NCI-H1694 treated with DMSO at 0.1 percent for 48 hours (cell line): Measurements from ENCODE around the gene TSPAN2.
"Not testable (repeated sequence)": the region's sequence is repeated elsewhere in the genome, so short reads cannot be mapped to it uniquely, and the experiment has no call there.

ENCODE experiments used
- DNase-seq: peaks from one replicate; lab custom pipeline; 2025; lab: John Stamatoyannopoulos, UW

The TSPAN2 gene

DNA sequence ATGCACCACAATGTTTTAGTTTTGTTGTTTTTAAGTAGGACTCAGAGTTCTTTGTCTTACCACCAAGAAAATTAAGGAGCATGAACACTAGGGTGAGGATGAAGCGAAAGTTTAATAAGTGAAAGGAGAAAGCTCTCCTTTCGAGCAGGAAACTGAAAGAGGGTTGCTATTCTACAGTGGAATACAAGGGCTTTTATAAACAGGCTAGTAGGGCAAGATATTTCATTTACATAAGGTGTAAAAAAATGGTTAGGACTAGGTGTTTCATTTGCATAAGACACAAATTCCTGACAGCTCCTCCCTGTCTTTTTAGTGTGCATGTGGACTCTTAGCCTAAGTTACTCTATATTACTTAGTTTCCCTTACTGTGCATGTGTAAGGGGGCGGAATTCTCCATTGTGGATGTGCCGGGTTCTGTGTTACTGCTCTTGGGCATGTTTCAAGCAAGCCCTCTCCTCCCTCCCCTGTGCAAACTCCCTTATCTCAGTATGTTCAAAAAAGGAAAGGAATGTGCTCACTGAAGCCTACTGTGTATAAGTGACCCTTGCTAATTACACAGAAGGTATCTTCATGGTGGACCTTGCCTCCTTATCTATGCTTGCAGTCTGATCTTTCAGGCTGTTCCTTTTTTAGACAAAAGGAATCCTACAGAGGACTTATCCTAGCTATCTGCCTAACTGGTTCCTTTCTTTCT, 52.3 kb downstream of the TSPAN2 start:
- DNase-seq, result no peak

GRCh38 chr1:115035652-115036051, 53.7 kb downstream of the TSPAN2 start:
- no peak for DNase-seq

GRCh38 chr1:115031595-115031994, 57.7 kb downstream of the TSPAN2 start:
- DNase-seq, result no peak

DNA sequence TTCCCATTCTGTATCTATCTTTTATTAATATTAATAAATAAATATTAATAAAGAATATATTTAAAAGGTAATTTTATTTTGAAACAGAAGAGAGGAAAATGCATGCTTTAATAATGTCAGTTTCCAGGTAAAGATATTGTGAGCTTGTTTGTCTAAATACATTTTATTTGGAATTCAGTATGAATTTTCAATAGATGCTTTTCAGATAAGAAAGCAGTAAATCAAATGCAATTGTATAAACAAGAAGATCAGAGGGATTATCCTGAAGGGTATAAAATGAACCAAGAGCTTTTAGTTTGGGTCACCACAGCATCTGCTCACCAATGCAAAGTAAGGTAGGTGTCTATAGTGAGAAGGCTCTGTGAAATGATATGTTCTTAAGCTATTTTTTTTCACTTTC, 59.8 kb downstream of the TSPAN2 start, which contains the start of gene TSHB:
Gene TSHB, plus strand, starts transcription at position 301 of the 400 bp plus-strand sequence. CDS start 3,537 bp downstream, outside the sequence.
- DNase-seq, result no peak

GRCh38 chr1:115023593-115023992, 65.7 kb downstream of the TSPAN2 start:
- DNase-seq, result no peak

DNA sequence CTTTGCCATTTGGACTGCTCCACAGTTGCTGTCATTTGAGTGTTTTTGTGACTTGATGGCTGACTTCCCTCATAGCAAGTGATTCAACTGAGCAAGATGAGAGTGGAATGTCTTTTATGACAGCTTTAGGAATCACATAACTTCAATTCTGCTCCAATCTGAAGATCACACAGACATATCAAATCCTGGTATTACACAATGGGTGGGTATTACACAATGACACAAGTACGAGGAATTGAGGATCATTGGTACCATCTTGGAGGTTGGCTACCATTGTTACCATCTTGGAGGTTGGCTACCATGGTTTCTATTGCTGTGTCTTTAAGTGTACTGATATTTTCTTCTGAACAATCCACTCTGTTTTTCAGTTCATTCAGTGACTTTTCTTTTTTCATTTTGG, 68.2 kb downstream of the TSPAN2 start:
- no peak for DNase-seq

DNA sequence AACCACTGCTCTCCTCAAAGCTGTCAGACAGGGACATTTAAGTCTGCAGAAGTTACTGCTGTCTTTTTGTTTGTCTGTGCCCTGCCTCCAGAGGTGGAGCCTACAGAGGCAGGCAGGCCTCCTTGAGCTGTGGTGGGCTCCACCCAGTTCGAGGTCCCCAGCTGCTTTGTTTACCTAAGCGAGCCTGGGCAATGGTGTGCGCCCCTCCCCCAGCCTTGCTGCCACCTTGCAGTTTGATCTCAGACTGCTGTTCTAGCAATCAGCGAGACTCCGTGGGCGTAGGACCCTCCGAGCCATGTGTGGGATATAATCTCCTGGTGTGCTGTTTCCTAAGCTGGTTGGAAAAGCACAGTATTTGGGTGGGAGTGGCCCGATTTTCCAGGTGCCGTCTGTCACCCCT, 69.8 kb downstream of the TSPAN2 start:
- DNase-seq, result not testable (repeated sequence)

GRCh38 chr1:115013792-115014191, 75.5 kb downstream of the TSPAN2 start:
- DNase-seq, result no peak

DNA sequence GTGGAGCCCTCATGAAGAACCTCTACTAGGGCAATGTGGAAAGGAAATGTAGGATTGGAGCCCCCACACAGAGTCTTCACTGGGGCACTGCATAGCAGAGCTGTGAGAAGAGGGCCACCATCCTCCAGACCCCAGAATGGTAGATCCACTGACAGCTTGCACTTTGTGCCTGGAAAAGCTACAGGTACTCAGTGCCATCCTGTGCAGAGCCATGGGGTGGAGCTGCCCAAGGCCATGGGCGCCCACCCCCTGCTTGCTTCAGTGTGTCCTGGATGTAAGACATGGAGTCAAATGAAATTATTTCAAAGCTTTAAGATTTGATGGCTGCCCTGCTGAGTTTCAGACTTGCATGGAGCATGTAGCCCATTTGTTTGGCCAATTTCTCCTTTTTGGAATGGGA, 76.9 kb downstream of the TSPAN2 start:
- DNase-seq, result no peak

GRCh38 chr1:115012006-115012405, 77.3 kb downstream of the TSPAN2 start:
- no peak for DNase-seq

- no peak for DNase-seq
These were observed 83.1 kb downstream of the TSPAN2 start for GRCh38 chr1:115006191-115006590.
